ENCODE results near the gene FLT4. TPM values are rescaled to one million over a fixed set of nuclear protein-coding genes. Genes with fewer than 3 reads are reported as not detected.

FLT4 gene
- polyA plus RNA-seq, 3 donors: 29.1 to 36.6 (median 33.7) TPM

DNA sequence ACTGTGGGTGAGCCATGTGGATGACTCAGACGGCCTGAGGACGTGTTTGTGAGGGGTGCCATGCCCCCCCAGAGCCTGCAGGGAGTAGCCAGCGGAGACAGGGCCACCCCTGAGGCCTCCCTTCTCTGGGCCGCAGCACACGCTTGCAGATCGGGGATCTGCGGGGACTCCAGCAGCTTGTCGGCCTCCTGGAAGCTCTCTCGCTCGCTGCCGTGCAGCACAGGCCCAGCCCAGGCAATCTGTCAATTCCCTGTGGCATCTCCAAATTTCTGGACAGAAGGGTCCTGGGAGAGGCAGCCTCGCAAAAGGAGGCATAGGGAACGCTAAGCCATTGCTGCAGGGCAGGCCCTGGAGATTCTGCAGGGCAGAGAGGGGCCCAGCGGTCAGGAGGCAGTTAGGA is 21.2 kb downstream of the FLT4 start:
- DNase-seq: no peak

DNA sequence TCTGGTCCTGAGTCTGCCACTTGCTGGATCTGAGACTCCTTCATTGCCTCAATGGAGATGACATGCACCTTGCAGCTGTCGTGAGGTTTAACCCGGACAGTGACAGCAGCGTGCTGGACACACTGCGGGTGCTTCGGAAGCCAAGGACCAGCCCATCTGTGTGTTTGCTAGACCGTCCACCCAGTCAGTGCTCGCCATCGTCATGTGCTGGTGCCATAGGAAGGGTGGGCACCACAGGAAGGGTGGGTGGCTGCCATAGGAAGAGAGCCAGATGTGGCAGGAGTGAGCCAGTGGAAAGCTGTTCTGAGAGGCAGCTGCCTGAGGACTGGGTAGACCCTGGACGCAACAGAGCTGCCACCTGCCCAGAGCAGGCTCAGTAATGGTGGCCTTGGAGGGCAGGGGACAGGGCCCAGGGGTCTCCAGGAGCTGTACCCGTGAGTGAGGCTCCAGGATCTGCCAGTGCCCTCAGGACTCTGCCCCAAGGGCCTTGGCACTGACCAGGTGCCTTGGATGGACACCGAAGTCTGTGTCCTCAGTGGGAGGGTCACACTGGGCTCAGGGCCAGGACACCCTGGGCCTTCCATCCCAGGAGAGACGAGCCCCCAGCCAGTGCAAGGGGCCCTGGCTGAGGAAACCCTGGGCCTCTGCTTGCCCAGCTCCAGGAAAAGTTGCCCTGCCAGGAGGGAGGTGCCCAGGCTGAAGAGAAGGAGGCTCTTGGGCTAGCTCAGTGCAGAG is 21.8 kb downstream of the FLT4 start:
- DNase-seq: no peak

DNA sequence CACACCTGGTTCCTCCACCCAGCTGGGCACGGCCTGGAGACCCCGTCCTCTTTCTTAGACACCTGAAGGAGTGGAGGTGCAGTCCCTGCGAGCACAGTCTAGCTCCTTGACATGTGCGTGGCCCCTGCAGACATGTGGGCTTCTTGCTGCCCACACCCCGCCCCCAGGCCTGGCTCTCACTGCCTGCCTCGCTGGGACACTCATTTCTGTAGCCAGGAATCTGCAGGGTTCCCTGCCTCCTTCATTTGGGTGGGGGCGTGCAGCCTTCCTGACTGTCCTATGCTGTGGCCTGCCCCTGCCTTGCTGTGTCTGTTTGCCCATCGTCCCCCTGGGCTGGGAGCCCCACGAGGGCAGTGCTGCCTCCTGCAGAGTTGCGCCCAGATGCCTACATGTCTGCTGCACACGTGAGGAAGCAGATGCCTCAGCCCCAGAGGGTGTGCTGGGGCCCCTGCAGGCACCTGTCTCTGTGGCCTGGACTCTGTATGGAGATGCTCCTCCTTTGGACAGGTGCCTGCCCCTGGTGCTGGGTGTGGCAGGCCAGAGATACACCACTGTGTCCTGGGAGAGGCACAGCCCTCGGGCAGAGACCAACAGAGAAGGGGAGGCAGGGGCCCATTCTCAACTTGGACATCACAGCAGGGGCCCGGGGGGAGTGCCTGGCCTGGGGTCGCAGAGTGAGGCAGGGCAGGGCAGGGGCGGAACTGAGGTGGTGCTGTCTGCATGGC is 22.6 kb downstream of the FLT4 start:
- DNase-seq: no peak

DNA sequence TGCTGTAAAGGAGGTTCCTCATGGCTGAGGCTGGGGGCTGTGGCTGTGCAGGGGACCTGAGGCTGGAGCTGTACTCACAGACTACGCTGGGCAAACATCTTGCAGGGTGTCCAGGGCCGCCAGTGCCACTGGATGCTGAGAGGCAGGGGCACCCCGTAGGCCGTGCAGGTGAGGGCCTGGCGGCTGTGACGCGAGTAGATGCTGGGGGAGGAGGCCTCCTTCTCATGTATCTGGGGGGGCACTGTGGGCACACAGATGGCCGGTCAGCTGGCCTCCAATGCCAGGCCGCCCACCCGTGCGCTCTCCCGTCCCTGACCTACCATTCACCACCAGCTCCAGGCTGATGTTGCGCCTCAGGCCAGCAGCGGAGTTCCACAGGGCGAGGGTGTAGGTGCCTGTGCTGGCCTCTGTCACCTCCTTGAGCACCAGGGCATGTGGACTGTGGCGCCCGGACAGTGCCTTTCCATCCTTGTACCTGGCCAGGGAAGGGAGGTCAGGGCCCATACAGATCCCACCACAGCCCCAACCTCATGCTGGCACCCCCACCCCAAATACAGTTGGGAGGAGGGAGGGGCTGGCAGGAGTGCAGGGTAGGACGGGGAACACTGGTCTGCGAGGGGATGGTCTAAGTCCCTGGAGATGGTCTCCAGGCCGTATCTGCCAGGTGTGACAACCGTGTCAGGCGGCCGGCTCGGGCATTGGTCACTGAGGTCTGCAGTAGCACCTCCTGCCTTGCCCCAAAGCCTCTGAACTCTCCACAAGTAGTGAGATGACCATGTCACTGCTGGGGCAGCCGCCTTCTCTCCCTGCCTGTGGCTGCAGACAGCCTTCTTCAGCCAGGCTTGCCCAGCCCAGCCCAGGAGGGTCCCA is 23.4 kb downstream of the FLT4 start:
- no peak for DNase-seq

DNA sequence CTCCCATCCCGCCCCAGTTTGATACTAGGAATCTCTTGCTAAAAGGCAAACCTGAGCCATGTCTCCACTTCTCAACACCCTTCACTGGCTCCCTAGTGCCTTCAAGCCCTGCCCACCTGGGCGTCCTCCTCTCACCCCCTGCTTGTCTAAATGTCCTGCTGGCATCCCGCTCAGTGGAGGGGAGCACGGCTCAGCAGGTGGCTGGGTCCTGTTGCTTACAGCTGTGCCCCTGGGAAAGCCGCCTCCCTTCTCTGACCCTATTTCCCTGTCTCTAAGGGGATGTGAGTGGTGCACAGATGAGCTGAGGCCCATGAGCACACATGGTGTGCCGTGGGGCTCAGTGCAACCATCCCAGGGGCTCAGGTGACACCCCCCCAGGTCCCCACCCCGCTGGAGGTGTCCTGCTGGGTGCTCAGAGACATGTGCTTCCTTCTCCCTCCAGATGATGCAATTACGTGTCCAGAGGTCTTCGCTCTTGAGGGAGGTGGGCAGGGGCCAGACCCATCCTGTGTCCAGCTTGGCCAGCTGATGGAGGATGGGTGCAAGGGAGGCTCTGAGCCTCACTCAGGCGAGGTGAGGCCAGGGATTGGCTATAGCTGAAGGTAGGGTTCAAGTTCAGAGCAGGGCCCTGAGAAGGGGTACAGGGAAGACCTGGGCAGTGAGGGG is 24.1 kb downstream of the FLT4 start:
- no peak for DNase-seq

DNA sequence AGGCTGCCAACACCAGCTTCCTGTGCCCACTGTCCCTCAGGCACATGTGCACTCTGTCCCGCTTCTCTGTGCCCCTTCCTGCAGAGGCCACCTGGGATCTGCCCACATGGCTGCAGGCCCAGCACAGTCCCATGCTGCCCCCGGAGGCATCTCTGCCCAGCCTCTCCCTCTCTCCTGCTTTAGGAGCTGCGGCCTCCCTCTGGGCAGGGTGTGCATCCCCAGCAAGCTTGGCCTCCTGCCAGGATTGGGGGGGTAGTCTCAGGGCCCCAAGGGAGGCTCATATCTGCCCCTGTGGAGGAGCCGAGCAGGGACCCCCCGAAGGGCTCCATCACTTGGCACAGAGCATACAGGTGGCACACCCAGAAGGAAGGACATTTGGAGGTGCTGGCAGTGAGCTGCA is 24.8 kb downstream of the FLT4 start:
- no peak for DNase-seq

DNA sequence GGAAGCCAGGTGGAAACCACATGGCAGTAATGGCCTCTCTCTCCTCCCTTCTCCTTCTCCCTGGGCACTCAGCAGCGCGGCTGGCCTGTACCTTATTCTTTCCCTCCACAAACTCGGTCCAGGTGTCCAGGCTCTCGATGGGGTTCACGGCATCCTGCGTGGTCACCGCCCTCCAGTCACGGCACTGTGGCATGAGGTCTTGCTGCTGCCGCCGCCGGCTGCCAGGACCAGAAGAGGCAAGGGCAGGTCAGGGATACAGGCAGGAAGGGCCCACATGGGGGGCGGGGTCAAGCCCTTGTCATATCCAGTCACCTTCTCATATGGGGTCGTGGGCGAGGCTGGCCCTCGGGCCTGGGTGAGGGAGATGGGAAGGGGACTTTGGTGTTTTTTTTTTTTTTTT is 25.6 kb downstream of the FLT4 start:
- no peak for DNase-seq

DNA sequence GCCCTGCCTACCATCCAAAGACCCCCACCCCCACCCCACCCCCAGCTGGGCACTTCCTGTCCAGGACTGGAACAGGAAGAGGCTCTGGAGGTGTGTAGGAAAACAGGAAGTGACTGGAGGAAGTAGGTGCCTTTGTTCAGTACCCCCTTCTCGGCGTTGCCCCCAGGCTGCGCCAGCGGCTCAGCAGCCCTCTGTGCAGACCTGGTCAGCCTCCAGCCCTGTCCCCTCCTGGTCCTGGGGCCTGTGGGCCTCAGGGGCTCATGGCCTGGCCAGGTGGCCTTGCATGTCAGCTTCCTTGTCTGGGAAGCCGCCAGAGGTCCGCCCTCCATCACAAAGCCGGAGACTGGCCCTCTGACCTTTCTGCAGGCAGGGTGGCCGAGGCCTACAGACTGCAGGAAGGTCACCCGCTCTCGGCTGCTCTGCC is 26.0 kb downstream of the FLT4 start:
- DNase-seq: no peak

DNA sequence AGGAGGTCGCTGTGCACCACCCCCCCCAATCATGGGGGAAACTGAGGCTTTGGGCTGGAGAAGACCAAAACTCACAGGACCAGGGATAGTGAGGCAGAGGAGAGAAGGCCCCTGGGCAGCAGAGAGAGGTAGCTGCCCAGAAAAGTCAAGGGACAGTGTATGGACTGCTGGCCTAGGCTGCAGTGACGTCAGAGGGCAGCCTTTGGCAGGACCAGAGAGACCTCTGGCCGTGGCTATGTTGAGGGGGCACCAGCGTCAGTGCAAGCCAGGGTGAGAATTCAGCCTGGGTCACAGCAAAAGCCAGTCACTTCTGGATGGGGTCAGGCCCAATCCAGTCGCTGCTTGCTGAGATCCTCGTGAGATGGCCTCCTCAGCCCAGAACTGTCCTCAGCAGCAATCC is 26.5 kb downstream of the FLT4 start:
- no peak for DNase-seq

DNA sequence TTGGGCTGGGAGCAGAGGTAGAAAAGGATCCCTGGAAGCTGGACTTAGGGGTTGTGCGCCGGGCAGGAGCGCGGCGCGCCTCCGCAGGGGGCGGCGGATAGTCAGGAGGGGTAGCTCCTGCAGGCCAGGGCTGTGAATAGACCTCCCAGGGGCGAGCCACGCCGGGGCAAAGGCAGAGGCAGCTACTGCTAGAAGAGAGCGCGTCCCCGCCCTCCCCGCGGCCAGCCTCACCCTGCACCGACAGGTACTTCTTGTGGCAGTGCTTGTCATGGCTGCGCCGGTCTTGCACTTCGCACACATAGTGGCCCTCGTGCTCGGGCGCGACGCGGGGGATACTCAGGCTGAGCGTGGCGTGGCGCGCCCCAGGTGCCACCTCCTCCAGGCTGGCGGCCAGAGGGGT is 28.1 kb downstream of the FLT4 start:
- no peak for DNase-seq

DNA sequence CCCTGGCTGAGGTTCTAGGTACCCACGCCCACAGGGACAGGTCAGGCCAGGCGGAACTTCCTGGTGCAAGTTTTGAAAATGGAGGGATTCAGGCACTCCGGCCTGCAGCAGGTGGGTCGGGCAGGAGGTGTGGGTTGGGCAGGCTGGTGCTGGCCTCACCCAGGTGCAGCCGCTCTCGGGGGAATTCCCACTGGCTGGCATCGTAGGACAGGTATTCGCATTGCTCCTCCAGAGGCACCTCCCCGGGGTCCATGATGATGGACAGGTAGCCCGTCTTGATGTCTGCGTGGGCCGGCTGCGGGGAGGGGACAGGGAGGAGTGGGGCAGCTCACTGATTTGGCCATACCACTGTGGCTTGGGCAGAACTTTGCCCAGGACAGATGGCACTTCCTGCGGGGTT is 29.4 kb downstream of the FLT4 start:
- no peak for DNase-seq

DNA sequence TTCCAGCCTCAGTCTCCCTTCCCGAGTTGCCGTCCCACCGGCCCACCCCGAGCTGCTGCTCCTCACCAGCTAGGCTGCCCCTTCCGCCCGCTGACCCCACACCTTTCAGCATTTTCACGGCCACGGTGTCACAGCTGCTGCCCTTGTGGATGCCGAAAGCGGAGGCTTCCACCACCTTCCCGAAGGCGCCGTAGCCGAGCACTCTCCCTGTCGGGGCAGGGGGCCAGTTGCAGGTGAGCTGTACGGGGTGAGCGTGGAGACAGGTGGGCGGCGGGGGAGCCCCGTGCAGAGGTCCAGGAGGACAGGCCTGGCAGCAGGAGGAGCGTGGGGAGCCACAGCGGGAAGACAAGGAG is 29.9 kb downstream of the FLT4 start:
- DNase-seq: no peak

DNA sequence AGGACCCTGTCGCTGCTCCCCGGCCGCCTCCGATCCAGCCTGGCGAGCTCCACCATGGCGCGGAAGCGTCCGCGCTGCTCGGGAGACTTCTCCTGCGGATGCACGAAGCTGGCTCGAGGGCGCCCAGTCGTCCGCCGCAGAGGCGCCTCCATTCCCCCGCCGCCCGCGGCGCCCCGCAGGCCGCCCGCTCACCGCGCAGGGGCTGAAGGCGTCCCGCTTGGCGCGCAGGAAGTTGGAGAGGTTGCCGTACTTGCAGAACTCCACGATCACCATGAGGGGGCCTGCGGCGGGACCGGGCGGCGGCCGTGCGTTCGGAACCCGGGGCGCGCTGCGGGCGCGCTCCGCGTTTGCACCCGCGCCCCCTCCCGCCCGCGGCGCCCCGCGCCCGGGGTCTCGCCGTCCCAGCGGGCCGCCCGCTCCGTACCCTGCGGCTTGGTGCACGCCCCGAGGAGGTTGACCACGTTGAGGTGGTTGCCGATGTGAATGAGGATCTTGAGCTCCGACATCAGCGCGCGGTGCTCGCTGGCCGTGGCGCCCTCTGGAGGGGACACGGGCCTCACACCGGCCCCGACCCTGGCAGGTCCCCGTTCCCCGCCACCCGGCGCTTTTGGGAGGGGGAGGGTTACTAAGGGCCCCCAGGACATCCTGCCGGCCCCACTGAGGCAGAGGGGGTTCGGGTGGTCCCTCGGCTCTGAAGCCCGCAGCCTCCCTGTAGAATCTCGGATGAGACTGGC is 30.4 kb downstream of the FLT4 start:
- peak; percentile 34 for DNase-seq

DNA sequence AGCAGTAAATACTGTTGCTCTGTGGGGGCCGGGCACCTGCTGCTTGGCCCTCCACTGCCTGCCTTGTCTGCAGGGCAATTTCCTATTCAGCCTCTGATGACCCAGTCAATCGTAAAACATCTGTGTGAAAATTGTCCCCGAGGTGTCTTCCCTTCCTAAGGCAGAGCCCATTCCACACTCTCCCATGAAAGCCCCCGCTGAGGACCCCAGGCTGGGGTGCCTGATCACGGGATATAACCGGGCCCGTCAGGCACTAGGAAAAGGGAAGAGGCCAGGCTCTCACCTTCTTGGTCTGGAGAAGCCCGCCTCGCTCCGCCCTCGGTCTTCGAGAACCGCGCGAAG is 30.9 kb downstream of the FLT4 start:
- no peak for DNase-seq

DNA sequence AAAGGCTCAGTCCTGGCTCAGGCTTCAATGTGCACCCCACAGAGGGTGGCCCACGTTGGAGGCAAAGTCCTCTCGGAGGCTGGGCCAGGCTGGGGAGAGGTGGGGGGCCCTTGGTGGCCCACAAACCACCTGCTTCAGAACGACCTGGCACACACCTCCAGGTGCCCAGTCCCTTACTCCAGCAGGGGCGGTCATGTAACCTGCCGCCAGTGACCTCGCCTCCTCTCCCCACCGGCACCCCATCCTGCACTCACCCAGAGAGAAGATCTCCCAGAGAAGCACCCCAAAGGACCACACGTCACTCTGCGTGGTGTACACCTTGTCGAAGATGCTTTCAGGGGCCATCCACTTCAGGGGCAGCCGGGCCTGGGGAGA is 35.6 kb downstream of the FLT4 start:
- no peak for DNase-seq

DNA sequence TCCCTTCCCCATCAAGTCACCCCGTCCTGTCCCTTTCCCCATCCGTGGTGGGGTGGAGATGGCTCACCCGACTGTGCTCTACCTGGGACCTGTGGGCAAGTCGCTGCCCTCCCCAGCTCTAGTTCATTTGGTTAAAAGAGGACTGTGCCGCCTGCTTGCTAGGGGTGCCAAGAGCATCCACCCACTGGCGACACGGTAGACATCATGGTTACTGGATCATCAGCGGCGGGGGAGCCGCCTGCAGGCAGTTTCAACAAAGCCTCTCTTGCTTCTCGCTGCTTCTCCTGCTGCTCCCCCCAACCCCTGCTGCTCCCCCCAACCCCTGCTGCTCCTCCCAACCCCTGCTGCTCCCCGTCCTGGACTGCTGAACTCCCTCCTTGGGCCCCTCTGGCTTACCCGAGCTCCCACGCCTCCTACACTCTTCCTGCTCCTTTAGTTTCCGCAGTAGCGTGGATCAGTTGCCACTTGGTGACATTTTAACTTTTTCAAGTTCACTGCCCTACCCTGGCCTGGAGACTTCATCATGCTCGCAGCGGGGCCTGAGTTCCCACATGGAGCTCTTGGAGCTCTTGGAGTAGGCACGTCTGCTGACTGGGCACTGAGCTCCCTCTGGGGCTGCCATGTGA is 36.1 kb downstream of the FLT4 start:
- DNase-seq: peak; percentile 67

DNA sequence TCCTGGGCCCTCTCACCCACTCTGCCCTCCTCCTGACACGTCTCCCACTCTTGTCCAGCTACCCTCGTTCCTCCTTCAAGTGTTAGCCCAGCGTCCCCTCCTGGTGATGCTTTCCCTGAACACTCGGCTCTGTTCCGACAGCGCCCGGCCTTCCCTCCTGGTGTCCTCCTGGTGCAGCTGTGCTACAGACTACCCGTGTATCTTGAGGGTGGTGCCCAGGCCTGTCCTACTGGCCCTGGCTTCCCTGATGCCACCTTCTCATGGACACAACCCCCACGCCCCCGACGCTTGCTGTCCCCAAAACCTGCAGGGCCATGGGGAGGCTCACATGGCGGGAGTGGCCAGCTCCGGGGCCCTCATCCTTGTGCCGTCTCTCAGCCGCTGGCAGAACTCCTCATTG is 36.7 kb downstream of the FLT4 start:
- no peak for DNase-seq

DNA sequence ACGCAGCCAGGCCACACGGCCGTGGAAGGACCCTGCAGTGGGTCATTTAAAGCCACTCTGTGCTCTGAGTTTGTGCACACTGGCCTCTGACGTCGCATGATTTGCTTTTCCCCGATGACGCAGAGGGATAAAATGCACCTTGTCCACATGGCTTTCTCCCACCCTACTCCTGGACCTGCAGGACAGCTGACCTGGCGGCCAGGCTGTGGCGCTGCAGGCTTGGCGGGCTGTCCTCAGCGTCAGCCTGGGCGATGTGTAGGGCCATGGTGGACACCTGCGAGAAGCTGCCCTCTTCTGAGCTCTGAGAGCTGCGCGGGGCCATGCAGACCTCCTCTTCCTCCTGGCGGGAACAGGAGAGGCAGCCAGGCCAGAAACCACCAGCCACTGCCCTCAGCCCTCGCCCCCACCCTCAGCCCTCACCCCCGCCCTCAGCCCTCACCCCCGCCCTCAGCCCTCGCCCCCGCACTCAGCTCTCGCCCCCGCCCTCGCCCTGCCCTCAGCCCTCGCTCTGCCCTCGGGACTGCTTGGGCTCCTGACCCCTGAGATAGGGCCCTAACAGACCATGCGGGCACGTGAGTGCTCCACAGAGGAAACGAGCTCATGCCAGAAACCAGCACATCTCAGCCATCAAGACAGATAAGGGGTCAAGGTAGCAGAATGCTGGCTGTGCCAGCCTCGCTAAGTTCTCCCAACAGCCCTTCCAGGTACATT is 38.1 kb downstream of the FLT4 start:
- no peak for DNase-seq

DNA sequence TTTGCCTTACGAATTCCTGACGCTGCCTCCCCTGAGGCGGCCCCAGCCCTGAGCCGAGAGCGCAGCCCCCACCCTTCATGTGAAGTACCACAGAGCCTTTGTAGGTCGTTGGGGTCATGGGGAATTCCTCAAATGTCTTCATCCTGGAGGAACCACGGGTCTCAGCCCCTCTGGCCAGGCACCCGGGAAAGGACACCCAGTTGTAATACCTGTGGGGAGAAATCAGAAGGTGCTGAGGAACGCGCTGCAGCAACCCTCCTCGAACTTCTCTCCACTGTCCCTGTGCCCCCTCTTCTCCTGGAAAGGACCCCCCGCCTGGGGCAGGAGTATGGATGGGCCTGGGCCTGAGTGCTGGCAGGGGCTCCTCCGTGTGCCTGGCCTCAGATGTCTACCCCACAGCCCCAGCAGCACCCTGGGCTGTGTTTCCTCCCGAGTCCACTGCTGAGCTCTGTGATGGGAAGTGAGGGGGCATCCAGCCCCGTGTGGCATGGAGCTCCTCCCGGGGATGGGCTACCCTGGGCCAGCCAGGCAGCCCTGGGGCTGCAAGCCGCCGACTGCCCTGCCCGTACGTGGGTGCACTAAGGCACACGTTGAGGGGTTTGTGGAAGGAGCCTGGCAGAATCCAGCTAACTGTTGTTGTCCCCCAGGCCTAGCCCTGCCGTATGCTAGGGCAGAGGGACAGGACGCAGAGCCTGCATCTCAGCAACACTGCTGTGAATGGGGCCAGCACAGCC is 39.4 kb downstream of the FLT4 start:
- no peak for DNase-seq

DNA sequence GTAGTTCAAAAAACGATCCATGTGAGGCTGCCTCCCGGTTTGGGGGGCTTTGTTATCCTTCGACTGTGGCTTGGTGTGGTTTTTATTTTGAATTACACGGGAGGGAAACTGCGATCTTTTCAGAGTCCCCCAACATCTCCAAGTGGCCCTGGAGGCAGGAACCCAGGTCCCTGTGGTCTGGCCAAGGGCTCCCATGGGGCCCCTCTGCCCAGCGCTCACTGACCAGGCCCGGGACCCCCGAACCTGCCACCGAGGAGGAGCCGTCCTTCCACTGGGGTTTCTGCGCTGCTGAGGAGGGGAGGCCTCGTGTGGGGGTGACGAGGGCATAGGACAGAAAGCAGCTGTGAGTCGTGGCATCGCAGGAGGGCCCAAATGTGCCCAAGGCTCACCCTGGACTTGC is 40.0 kb downstream of the FLT4 start:
- no peak for DNase-seq

Data from renal pelvis (tissue), 4 donors.